Islet of Langerhans (tissue), 1 donor: Measurements from ENCODE around the gene COL20A1.

ENCODE experiments used
- FAIRE-seq: peaks from one replicate; lab custom pipeline; 2011; peaks lifted over from hg19 to GRCh38; lab: Jason Lieb, UNC

Gene COL20A1

DNA sequence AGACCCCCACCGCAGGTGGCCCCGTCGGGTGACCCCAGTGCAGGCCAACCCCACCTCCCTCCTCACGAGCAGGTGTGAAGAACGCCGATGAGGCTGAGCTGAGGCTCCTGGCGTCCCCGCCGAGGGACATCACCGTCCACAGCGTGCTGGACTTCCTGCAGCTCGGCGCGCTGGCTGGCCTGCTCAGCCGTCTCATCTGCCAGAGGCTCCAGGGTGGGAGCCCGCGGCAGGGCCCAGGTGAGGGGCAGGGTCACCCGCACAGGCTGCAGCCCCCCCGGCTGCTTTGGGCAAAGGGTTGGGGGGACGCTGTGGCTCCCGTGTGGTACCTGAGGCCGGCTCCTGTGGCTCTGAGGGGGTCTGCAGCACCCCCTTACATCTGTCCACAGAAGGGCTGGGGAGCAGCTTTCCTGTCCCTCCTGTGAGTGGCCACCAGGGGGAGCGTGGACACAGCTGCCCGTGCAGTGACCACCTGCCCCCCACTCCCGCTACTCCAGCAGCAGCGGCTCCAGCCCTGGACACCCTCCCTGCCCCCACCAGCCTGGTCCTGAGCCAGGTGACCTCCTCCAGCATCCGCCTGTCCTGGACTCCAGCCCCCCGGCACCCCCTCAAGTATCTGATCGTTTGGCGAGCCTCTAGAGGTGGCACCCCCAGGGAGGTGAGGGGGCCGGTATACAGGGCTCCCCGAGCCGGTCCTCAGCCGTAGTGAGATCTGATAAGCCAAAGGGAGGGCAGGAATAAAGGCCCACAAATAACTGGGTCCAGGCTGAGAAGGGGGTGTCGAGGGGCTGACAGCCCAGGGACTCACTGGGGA lies 16.5 kb downstream of the COL20A1 start:
- no peak for FAIRE-seq

DNA sequence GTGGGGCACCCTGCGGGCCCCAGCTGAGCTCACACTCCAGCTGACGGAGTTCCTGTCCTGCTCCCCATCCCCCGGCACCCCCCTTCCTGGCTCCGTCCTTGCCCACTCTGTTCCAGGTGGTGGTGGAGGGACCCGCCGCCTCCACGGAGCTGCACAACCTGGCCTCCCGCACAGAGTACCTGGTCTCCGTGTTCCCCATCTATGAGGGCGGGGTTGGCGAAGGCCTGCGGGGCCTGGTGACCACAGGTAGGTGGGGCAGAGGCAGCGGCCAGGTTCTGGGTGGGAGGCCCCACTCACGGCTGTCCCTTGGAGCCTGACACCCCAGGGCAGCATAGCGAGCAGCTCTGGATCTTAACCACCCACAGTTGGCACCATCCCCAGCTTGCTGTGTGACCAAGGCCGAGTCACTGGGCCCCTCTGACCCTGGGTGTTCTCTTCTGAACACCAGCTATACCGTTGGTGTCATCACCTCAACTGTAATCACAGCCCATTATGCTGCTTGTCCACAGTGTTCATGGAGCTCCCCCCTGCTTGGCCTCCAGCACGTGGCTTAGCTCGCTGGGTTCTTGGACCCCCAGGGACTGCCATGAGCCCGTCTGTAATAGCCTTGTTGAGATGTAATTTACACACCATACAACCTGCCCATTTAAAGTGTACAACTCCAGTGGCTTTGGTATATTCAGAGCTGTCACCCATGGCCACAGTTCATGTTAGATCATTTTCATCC lies 17.4 kb downstream of the COL20A1 start:
- FAIRE-seq, result no peak

DNA sequence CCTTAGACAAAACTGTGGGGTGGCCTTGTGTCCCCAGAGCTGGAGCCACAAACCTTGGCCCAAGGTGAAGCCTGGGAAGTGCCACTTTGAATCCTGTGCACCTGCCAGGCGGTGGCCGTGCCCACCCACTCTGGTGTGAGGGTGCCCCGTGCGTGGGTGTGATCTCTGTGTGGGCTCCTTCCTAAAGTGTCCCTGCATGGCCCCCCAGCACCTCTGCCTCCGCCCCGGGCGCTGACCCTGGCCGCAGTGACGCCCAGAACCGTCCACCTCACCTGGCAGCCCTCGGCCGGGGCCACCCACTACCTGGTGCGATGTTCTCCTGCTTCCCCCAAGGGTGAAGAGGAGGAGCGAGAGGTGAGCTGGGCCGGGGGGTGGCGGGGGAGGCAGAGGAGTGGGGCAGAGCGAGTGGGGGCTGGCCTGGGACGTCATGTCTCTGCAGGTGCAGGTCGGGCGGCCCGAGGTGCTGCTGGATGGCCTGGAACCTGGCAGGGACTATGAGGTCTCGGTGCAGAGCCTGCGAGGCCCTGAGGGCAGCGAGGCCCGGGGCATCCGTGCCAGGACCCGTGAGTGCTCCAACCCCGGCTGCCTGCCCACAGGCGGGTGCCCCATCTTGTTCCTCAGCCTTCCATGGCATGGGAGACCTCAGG lies 18.3 kb downstream of the COL20A1 start:
- no peak for FAIRE-seq

DNA sequence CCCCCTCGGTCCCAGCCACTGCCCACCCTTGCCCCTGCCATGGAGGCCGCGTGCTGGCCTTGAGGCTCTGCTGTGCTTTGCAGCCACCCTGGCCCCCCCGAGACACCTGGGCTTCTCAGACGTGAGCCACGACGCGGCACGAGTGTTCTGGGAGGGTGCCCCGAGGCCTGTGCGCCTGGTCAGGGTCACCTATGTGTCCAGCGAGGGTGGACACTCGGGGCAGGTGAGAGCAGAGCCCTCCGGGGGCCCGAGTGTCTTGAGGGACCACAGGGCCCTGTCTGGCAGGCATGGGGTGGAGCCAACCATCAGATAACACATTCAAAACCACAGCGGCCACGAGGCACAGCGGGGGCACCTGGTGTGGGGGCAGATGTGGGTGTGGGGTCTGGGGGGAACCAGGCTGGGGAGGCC lies 18.9 kb downstream of the COL20A1 start:
- FAIRE-seq, result no peak

DNA sequence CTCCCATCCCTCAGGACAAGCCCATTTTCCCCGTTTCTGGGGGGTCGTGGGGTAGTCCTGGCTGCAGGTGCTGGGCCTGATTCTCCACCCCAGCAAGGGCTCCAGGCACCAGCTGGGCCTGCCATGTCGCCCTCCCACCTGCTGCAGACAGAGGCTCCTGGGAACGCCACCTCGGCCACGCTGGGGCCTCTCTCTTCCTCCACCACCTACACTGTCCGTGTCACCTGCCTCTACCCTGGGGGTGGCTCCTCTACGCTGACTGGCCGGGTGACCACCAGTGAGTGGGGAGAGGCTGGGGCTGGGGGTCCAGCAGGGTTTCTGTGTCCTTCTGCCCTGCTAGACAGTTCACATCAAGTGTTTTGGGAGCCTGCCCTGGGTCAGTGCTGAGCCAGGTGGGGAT lies 19.3 kb downstream of the COL20A1 start:
- no peak for FAIRE-seq

DNA sequence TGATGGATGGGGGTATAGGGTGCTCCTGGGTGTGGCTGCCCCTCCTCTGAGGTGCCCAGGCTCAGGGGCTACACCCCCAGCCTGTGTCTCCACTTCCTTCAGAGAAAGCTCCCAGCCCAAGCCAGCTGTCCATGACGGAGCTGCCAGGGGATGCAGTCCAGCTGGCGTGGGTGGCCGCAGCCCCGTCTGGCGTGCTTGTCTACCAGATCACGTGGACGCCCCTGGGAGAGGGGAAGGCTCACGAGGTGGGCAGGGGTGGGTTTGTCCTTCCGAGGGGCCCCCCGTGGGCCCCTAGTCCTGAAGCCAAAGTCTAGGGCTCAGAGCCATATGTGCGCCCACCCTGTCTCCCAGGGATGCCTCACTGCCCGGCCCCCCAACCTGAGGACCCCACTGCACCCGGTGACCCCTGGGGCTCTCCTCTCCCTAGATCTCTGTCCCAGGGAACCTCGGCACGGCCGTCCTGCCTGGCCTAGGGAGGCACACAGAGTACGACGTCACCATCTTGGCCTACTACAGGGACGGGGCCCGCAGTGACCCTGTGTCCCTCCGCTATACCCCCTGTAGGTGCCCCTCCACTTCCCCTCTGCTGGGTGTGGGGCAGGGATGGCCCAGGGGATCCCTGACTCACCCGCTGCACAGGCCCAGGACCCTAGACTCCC lies 19.8 kb downstream of the COL20A1 start:
- no peak for FAIRE-seq

DNA sequence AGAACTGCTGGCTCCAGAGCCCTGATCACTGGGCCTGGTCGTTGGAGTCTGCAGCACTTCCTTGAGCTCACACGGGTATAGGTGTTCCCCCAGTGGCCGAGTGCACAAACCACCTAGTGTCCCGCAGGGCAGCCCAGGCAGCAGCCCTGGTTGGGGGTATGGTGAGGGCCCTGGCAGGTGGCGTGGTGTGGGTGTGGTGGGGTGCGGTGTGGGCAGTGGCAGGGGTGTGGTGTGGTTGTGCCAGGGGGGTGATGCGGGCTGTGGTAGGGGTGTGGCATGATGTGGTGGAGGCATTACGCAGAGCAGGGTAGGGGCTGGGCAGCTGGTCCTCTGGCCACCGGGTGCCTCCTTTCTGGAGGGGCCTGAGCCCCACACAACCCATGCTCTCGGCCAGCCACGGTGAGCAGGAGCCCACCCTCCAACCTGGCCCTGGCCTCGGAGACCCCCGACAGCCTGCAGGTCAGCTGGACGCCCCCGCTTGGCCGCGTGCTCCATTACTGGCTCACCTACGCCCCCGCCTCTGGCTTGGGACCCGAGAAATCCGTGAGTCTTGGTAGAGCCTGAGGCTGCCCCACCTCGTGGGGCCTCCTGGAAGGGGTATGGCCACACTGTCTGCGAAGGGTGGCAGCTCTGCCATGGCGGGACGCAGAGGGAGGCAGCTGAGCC lies 20.5 kb downstream of the COL20A1 start:
- FAIRE-seq, result no peak

DNA sequence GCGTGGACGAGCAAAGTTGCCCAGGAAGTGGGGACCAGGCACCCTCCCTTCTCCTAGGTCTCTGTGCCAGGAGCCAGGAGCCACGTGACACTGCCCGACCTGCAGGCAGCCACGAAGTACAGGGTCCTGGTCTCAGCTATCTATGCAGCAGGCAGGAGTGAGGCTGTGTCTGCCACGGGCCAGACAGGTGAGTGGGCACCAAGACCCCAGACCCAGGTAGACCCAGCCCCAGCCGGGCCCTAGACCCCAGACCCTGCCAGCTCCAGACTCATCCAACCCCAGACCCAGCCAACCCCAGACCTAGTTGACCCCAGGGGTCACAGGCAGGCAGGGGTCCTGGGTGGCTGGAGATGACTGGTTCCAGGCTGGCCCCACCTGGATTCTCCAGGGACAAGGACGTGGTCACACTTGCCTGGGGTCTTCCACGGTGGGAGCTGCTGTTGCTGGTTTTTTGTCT lies 21.1 kb downstream of the COL20A1 start:
- no peak for FAIRE-seq

DNA sequence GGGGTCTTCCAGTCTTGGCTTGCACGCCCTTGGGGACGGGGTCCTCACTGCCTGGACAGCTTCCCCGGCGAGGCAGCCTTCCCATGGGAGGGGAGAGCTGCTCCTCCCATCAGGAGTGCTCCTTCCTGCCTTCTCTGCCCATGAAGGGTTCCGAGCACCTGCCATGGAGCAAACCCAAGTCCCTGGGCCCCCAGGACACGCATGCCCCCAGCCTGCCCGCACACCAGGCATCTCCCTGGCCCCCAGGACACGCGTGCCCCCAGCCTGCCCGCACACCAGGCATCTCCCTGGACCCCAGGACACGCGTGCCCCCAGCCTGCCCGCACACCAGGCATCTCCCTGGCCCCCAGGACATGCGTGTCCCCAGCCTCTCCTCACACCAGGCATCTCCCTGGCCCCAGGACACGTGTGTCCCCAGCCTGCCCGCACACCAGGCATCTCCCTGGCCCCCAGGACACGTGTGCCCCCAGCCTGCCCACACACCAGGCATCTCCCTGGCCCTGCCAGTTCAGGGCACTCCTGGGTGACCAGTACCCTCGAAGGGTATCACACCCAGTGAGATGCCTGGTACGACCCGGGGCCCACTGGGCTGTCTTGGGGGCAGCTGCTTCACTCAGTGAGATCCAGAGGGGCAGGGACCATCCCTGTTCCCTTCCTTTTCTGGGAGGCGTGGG lies 21.7 kb downstream of the COL20A1 start:
- no peak for FAIRE-seq

DNA sequence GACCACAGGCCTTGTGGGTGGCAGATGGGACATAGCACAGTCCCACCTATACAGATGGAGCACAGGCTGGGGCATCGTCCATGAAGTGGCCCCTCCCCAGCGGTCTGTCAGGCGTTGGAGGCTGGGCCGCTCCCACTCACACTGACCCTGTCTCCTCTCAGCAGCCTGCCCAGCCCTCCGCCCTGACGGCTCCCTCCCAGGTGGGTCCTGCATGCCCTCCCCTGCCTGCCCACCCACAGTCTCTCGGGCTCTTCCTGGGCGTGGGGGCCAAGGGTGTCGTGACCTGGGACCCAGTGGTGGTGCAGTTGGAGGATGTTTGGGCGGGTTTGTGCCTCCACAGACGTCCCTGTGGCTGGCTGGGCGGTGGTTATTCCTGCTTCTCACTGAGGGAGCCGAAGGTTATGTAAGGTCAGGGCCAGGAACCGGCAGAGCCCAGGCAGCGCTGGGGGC lies 22.3 kb downstream of the COL20A1 start:
- no peak for FAIRE-seq

DNA sequence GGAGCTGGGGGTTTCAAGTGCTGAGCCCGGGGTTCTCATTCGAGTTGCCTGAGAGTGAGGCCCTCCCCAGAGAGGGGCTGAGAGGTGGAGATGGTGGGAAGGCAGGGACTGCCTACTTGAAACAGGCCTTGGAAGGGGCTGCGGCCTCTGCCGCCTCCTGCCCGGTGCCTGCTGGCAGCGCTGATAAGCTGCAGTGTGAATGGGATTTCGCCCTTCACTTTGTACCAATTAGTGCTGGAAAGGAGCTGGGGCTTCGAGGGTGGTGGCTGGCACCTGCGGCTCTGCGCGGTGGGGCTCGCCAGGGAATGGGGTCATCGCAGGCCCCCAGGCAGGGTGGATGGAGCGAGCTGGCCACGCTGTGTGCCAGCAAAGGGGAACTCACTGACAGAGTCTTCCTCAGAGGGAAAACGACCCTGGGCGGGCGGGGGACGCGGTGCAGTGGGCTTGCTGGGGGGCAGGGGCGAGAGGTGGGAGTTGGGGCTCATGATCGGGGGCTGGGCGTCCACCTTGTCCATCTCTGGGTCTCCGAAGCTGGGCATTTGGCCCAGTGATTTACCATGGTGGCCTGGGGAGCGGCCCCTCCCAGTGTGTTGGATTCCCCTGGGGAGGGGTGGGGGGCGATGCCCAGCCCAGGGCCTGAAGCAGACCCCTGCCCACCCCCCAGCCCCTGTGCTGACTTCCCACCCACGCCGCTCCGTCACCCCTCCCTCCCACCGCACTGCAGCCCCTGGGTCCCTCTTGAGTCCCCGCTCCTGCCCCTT lies 22.9 kb downstream of the COL20A1 start:
- no peak for FAIRE-seq

DNA sequence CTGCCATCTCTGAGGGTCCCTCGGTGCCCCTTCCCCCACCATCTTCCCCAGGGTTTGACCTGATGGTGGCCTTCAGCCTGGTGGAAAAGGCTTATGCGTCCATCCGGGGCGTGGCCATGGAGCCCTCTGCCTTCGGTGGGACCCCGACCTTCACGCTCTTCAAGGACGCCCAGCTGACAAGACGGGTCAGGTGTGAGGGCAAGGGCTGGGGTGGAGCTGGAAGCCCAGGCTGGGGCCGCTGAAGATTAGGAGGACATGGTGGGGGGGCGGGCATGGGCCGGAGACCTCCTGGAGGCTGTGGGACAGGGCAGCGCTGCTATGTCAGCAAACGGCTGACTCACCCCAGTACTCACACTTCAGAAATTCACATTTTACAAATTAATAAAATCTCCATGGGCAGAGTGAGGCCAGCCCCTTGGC lies 23.5 kb downstream of the COL20A1 start:
- FAIRE-seq, result no peak

DNA sequence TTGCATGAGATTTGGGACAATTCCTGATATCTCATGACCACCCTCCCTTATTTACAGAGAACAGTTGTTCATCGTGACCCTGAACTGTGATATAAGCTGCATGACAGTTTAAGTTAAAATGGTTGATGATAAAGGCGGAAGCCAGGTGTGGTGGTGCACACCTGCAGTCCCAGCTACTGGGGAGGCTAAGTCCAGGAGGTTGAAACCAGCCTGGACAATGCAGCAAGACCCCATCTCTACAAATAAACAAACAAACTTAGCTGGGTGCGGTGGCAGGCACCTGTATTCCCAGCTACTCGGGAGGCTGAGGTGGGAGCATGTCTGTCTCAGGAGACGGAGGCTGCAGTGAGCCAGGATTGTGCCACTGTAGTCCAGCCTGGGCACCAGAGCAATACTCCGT lies 24.1 kb downstream of the COL20A1 start:
- FAIRE-seq, result no peak

DNA sequence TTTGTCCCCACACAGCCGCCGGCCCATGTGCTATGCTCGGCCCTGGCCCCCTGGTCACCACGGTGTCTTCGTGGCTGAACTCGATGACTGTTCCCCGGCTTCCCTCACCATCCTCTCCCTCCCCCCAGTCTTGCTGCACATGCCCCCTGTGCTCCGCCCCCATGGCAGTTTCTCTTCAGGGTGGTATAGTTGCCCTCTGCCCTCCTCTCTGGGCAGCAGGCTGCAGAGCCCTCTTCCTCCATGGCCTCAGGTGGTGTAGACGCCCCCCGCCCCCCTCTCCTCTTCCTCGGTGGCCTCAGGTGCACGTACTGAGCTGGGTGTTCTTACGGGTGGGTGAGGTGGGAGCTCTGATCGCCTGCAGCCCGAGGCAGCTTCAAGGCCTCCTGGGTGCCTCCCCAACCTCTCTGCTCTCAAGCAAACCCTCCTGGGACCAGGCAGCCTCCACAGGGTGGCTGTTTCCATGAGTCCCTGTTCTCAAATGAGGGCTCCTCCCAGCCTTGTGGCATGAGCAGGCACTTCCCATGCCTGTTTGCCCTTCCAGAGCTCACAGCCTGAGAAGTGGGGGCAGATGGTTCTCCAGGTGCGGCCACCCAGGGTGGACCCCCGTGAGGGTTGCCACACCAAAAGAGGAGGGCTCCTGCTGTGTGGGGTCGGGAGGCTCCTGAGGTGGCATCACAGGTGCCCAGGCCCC lies 24.8 kb downstream of the COL20A1 start:
- no peak for FAIRE-seq

DNA sequence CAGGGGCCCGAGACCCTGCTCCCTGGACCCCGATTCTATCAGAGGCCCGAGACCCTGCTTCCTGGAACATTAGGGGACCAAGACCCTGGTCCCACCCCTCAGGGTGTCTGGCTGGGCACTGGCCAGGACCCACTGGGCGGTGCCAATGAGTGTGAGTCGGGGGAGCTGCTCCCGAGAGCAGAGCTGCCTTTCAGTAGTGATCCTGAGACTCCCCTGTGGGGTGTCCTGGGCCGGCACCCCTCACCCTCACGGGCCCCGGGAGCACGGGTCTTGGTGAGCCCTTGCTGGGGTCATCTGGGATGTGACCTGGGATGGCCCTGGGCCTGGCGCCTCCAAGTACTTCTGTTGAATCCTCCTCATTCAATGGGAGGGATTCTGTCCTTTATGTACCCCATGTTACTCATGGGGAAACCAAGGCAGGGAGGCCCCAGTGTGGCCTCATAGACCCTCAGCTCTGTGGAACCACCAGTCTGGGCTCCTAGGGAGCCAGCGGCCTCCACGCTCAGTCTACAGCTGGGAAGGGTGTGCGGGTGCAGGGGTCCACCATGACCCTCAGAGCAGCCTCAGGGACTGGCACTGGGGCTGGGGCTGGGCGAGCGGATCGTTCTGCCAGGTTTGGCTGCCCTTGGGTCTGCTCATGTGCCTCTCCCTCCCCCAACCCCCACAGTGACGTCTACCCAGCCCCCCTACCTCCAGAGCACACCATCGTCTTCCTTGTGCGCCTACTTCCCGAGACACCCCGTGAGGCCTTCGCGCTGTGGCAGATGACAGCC lies 25.6 kb downstream of the COL20A1 start:
- no peak for FAIRE-seq

DNA sequence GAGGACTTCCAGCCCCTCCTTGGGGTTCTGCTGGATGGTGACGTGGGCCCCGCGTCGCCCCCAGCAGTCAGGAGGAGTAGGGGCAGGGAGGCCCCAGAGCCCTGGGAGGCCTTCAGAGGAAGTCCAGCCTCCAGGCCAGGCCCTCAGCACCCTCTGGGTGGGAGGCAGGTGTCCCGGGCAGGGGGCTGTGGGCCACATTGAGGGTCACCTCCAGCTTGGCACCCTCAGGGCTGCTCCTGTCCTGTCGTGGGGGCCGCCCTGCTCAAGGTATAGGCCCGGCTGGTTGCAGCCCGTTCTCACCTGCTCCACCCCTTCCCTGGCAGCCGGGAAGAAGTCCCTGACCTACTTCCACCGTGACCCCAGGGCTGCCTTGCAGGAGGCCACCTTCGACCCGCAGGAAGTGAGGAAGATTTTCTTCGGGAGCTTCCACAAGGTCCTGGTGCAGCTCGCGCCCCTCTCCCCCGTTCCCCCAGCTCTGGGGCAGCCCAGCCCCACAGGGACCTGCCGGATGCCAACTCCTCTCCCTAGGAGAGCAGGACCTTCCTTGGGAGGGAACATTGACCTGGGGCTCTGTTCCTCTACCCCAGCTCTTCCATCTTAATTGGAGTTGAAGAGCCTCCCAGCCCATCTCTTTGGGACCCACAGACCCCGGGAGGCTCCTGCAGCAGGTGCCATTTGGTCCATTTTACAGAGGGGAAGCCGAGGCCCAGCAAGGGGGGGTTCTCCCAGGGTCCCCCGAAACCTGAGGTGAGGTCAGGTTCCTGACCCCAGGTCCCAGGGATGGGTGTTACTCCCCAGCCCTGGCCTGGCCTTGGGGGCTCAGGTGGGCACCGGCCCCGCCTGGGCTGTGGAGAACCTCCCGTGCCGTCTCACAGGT lies 26.4 kb downstream of the COL20A1 start:
- FAIRE-seq, result no peak

DNA sequence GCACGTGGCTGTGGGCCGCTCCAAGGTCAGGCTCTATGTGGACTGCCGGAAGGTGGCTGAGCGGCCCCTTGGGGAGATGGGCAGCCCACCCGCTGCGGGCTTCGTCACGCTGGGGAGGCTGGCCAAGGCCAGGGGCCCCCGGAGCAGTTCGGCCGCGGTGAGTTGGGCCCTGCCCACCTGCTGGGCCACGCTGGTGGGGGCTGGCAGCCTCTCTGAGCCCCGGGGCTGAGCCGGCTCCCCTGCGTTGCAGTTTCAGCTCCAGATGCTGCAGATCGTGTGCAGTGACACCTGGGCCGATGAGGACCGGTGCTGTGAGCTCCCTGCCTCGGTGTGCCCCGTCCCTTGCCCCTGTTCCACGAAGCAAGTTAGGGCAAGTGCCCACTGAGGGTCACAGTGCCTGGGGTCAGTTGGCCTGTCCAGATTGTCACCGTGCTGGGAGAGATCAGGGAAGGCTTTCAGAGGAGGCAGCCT lies 27.1 kb downstream of the COL20A1 start:
- FAIRE-seq, result no peak

DNA sequence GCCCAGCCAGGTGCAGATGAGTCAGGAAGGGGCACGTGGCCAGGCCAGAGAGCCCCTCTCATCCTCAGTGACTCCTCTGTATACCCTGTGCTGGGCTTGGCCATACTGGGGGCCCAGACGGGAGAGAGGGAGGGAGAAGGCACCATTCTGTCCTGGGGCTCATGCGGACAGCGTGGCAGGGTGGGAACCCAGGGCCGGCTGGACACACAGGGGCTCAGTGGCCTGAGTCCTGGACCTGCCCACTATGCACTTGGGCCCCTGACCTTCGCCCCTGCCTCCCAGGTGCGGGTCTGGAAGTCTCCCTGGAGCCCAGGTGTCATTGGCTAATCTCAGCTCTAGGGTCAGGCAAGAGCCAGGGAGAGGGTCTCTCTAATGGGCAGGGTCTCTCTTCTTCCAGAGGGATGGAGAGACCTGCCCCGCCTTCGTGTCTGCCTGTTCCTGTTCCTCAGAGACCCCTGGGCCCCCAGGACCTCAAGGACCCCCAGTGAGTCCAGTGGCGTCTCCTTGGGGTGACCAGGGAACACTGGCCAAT lies 27.7 kb downstream of the COL20A1 start:
- FAIRE-seq, result no peak
